CD8-positive, alpha-beta memory T cell (primary cell): ENCODE measurements around the gene OTOGL. TPM values are rescaled to one million over a fixed set of nuclear protein-coding genes. Genes with fewer than 3 reads are reported as not detected.
A peak's percentile ranks its signal among the peaks of the same experiment; 100 is the strongest.

Experiments used
- CTCF ChIA-PET: fragments of 350-600 bp; sonication (Branson Sonifier 250); formaldehyde crosslinking; loops from one replicate; lab custom pipeline; 2021; ENCODE audit warnings: antibody characterized with exemption; lab: Charles Lee
- POLR2A ChIA-PET: fragments of 350-600 bp; sonication (Branson Sonifier 250); formaldehyde crosslinking; loops from one replicate; lab custom pipeline; 2021; ENCODE audit warnings: antibody characterized with exemption; lab: Charles Lee
- DNase-seq, 5 donors: peaks; one replicate each; pipeline versions ENCODE4 v3.0.0 to v3.0.0-alpha.2; 2020 to 2022; ENCODE audit warnings: mixed read lengths in 1 of 5
- H3K27ac ChIP-seq: one replicate; pipeline ENCODE4 v1.7.0; 2013; ENCODE audit warnings: low read depth, mild to moderate bottlenecking, low read length, moderate library complexity
- H3K27me3 ChIP-seq: 2 replicates; pipeline ENCODE4 v1.7.0; 2013; ENCODE audit warnings: low read length, mild to moderate bottlenecking; ENCODE audit not compliant: insufficient read depth, poor library complexity, severe bottlenecking
- H3K36me3 ChIP-seq: 2 replicates; pipeline ENCODE4 v1.7.0; 2013; ENCODE audit warnings: mild to moderate bottlenecking, low read length, moderate library complexity; ENCODE audit not compliant: insufficient read depth
- H3K4me1 ChIP-seq: 2 replicates; pipeline ENCODE4 v1.7.0; 2013; ENCODE audit warnings: mild to moderate bottlenecking, low read length, moderate library complexity; ENCODE audit not compliant: insufficient read depth
- H3K4me3 ChIP-seq: 2 replicates; pipeline ENCODE4 v1.7.0; 2013; ENCODE audit warnings: mild to moderate bottlenecking, low read length
- H3K9me3 ChIP-seq: 2 replicates; pipeline ENCODE4 v1.7.0; 2013; ENCODE audit warnings: mild to moderate bottlenecking, low read length
- H3K27ac Mint-ChIP-seq, 8 donors: one replicate each; pipeline ENCODE4 v1.8.0; 2020 to 2021; ENCODE audit warnings: mixed read lengths in 8 of 8, mild to moderate bottlenecking in 6 of 8, inconsistent platforms in 3 of 8, moderate library complexity in 3 of 8
- H3K27me3 Mint-ChIP-seq, 2 donors: one replicate each; pipeline ENCODE4 v1.8.0; 2020 to 2021; ENCODE audit warnings: mixed read lengths in 2 of 2, mild to moderate bottlenecking in 1 of 2, moderate library complexity in 1 of 2
- H3K36me3 Mint-ChIP-seq, 3 donors: one replicate each; pipeline ENCODE4 v1.8.0; 2020 to 2021; ENCODE audit warnings: mixed read lengths in 3 of 3, inconsistent platforms in 1 of 3, mild to moderate bottlenecking in 1 of 3
- H3K4me1 Mint-ChIP-seq, 3 donors: one replicate each; pipeline ENCODE4 v1.8.0; 2020 to 2021; ENCODE audit warnings: mixed read lengths in 3 of 3, inconsistent platforms in 1 of 3, mild to moderate bottlenecking in 1 of 3
- H3K4me3 Mint-ChIP-seq, 7 donors: one replicate each; pipeline ENCODE4 v1.8.0; 2020 to 2021; ENCODE audit warnings: mixed read lengths in 7 of 7, mild to moderate bottlenecking in 6 of 7, moderate library complexity in 4 of 7, inconsistent platforms in 2 of 7
- H3K9me3 Mint-ChIP-seq, 5 donors: one replicate each; pipeline ENCODE4 v1.8.0; 2020 to 2022; ENCODE audit warnings: mixed read lengths in 5 of 5, mild to moderate bottlenecking in 3 of 5, moderate library complexity in 2 of 5, inconsistent platforms in 1 of 5
- polyA plus RNA-seq: library from polyadenylated mRNA; unstranded; fragments of 300-500 nt; fragmentation: Illumina TruSeq; gene quantifications from one replicate; pipeline ENCODE4 v1.2.3, GENCODE V29; 2021
- total RNA-seq, 2 experiments: library from RNA; stranded (reverse); gene quantifications; one replicate each; pipeline ENCODE4 v1.2.3, GENCODE V29; 2021

Gene OTOGL
- total and polyA plus RNA-seq, 3 experiments from 2014 or later = not detected

DNA sequence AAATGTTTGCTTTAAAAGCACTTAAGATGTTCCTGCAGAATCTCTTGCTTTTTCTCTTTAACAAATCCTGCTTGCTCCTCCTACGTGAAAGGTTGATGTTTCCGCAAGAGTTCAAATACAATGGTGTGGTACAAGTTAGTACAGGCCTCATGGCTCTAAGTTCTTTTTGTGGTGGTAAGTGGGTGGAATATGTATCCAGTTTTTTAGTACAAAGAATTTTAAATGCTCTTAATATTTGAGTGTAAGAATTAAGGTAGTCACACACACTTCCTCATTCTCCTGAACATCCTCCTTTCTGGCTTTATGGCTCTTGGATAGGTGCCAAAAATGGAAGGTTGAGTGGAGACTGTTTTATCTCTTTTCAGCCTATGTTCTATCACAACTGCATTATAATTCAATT is 1.8 kb downstream of the OTOGL start:
- no peak for DNase-seq
- H3K4me1 Mint-ChIP-seq = no peaks in the 10 kb centered on the region
- Histone ChIP-seq H3K27ac (no peak overlapping the region), H3K9me3 (no peaks in the 10 kb centered on the region), H3K36me3 (no peaks in the 10 kb centered on the region), H3K4me1 (no peaks in the 10 kb centered on the region), H3K4me3 (no peak overlapping the region), H3K27me3 (no peaks in the 10 kb centered on the region)
- H3K27me3 Mint-ChIP-seq = no peaks in the 10 kb centered on the region
- no peaks in the 10 kb centered on the region for H3K9me3 Mint-ChIP-seq
- ChIA-PET CTCF (no interaction called here), POLR2A (no interaction called here)
- no peak overlapping the region for H3K4me3 Mint-ChIP-seq
- H3K36me3 Mint-ChIP-seq = no peaks in the 10 kb centered on the region
- H3K27ac Mint-ChIP-seq = no peak overlapping the region

DNA sequence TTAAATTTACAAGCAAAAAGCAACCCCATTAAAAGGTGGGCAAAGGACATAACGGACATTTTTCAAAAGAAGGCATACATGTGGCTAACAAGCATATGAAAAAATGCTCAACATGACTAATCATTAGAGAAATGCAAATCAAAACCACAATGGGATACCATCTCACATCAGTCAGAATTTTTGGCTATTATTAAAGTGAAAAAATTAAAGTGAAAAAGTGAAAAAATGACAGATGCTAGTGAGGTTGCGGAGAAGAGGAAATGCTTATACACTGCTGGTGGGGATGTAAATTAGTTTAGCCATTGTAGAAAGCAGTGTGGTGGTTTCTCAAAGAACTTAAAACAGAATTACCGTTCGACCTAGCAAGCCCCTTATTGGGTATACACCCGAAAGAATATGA is 7.9 kb downstream of the OTOGL start:
- H3K4me3 Mint-ChIP-seq = no peak overlapping the region
- Histone ChIP-seq H3K9me3 (no peaks in the 10 kb centered on the region), H3K36me3 (no peaks in the 10 kb centered on the region), H3K4me3 (no peak overlapping the region), H3K27me3 (no peaks in the 10 kb centered on the region), H3K4me1 (no peaks in the 10 kb centered on the region), H3K27ac (no peak overlapping the region)
- H3K9me3 Mint-ChIP-seq = no peaks in the 10 kb centered on the region
- H3K27me3 Mint-ChIP-seq = no peaks in the 10 kb centered on the region
- ChIA-PET CTCF (no interaction called here), POLR2A (no interaction called here)
- no peak for DNase-seq
- H3K27ac Mint-ChIP-seq = no peak overlapping the region
- H3K4me1 Mint-ChIP-seq = no peaks in the 10 kb centered on the region
- H3K36me3 Mint-ChIP-seq = peaks cover 0 to 8% (median 0%) of the 10 kb centered on the region in 3 donors

DNA sequence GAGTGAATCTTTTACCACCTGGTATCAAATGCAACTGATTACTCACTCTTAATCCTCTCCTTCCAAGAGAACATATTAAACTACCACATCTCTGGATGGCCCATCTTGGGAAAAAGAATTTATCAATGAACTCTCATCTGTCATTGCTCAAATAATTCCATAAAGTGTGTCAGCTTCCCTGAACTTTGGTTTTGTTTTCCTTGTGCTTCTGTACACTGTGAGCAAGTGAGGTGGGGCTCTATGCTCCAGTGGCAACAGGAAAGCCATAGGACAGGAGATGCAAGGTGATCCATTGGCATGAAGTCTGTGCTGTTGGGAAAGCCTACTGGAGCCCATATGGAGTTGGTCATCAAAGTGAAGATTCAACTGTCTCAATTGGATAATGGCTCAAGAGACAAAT is 17.4 kb downstream of the OTOGL start:
- H3K27ac Mint-ChIP-seq = no peak overlapping the region
- peaks cover 0 to 16% (median 6%) of the 10 kb centered on the region in 5 donors for H3K9me3 Mint-ChIP-seq
- no peaks in the 10 kb centered on the region for H3K4me1 Mint-ChIP-seq
- no peaks in the 10 kb centered on the region for H3K27me3 ChIP-seq
- peaks cover 4 to 17% of the 10 kb centered on the region in 2 donors for H3K27me3 Mint-ChIP-seq
- no peak overlapping the region for H3K4me3 ChIP-seq
- ChIA-PET POLR2A (no interaction called here), CTCF (no interaction called here)
- peaks cover 0 to 26% (median 0%) of the 10 kb centered on the region in 3 donors for H3K36me3 Mint-ChIP-seq
- H3K4me3 Mint-ChIP-seq = no peak overlapping the region
- H3K4me1 ChIP-seq = no peaks in the 10 kb centered on the region
- DNase-seq = no peak
- no peaks in the 10 kb centered on the region for H3K9me3 ChIP-seq
- no peak overlapping the region for H3K27ac ChIP-seq
- H3K36me3 ChIP-seq = no peaks in the 10 kb centered on the region

DNA sequence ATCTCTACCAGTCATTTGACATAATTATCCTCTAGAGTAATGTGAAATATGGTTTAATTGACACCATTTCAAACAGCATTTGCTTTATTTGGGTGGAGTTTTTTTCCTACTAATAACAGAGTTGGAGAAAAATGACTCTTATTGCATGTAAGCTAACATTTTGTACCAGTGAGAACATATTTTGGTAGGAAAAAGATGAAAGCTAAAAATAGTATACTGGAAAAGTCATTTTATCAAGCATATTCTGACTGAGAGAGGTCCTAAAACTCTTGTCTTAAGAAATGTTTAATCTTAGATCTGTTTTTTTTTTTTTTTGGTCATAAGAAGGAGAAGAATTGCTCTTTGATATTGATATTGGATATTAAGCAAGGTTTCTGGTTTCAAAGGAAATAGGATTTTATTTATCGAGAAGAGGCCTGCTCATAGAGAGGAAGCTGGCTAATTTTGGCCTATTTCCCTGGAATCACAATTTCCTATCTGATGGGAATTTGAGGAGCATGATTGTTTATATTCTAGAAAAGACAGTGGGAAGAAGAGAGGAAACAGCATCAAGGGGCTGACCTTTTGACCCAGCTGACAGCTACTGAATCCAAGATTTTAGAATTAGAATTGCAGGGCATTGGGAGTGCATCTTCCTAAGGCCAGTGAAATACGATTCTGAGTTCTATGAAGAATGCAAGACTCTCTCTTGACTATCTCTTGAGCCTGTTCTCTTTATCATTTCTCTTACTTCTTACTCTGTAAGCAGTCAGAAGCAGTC is 19.4 kb downstream of the OTOGL start:
- Histone ChIP-seq H3K9me3 (no peaks in the 10 kb centered on the region), H3K36me3 (no peaks in the 10 kb centered on the region), H3K27me3 (no peaks in the 10 kb centered on the region), H3K27ac (no peak overlapping the region), H3K4me3 (no peak overlapping the region), H3K4me1 (no peaks in the 10 kb centered on the region)
- Mint-ChIP-seq H3K4me1 (no peaks in the 10 kb centered on the region), H3K4me3 (no peak overlapping the region), H3K27ac (no peak overlapping the region), H3K27me3 (peaks cover 4 to 17% of the 10 kb centered on the region in 2 donors), H3K36me3 (peaks cover 0 to 7% (median 0%) of the 10 kb centered on the region in 3 donors), H3K9me3 (peaks cover 0 to 9% (median 4%) of the 10 kb centered on the region in 5 donors)
- no peak for DNase-seq
- CTCF ChIA-PET = no interaction called here
- POLR2A ChIA-PET = no interaction called here

DNA sequence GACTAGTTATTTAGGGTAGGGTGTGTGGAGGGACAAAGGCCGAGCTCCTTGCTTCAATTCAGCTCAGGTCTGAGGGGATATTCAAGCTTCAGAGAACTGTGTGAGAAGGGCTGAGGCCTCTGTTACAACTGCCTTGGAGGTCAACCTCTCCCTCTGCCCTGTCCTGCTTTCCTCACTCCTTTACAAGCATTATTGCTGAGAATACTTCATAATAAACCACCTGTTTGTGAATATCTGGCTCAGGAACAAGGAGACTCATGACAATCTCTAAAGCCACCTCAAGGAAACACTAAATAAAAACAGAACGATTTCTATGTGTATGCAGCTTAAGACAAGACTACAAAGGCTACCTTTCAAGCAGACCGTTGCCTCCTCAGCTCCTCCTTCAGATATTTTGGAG is 21.7 kb downstream of the OTOGL start:
- Mint-ChIP-seq H3K4me1 (no peaks in the 10 kb centered on the region), H3K4me3 (no peak overlapping the region), H3K36me3 (no peaks in the 10 kb centered on the region), H3K27ac (no peak overlapping the region), H3K27me3 (peaks cover 4 to 10% of the 10 kb centered on the region in 2 donors), H3K9me3 (peaks cover 0 to 4% (median 1%) of the 10 kb centered on the region in 5 donors)
- Histone ChIP-seq H3K9me3 (no peaks in the 10 kb centered on the region), H3K36me3 (no peaks in the 10 kb centered on the region), H3K27me3 (no peaks in the 10 kb centered on the region), H3K4me1 (no peaks in the 10 kb centered on the region), H3K4me3 (no peak overlapping the region), H3K27ac (no peak overlapping the region)
- CTCF ChIA-PET = no interaction called here
- POLR2A ChIA-PET = no interaction called here
- no peak for DNase-seq

DNA sequence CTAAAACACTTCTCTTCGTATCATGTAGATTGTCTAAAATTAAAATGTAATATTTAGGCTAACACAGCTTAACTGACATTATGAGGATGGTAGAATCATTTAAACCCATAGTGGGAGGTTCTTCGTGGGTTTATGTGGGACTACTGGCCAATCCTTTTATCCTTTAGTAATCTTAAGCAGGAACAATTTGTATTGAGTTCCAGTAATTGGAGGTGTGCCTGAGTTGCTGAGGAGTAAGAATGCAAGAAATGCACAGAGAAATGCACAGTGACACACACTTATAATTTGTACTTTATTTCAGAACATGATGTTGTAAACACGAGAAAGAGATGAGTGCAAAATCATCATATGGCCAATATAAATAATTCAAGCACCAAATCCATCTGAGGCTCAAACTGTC is 22.3 kb downstream of the OTOGL start:
- CTCF ChIA-PET = no interaction called here

DNA sequence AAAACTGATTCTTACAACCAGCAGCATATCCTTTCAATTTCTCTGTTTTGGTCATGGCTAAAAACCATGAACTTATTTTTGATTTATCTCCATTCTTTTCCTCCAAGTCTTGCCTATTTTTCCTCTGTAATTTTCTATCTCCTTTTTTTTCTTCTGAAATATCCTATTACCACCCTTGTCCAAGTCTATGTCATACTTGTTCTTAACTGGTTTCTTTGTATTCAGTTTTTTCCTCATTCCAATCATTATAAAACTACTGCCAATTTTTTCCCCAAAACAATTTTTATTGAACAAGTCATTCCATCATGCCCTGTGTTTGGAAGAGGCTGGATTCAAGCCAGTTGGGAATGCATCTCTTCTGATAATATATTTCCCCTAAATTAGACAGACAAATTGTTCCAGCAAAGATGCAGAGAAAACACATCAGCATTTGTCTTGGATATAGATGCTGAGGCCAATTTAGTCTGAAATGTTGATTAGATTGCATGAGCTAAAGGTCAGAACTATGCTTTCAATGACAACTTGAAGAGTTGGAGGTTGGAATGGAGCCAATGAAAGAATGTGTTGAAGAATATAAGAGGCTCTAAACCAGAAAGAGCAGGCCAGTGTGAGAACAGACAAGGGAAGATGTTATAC is 30.7 kb downstream of the OTOGL start:
- Mint-ChIP-seq H3K4me1 (no peaks in the 10 kb centered on the region), H3K27me3 (peaks cover 0 to 9% of the 10 kb centered on the region in 2 donors), H3K9me3 (peaks cover 0 to 5% (median 3%) of the 10 kb centered on the region in 5 donors), H3K4me3 (no peak overlapping the region), H3K27ac (peak overlapping the region in 1 of 8 donors; percentile 38), H3K36me3 (peaks cover 0 to 4% (median 2%) of the 10 kb centered on the region in 3 donors)
- no peaks in the 10 kb centered on the region for H3K36me3 ChIP-seq
- no peaks in the 10 kb centered on the region for H3K4me1 ChIP-seq
- no peaks in the 10 kb centered on the region for H3K27me3 ChIP-seq
- CTCF ChIA-PET = no interaction called here
- no peak for DNase-seq
- no peaks in the 10 kb centered on the region for H3K9me3 ChIP-seq
- no peak overlapping the region for H3K27ac ChIP-seq
- POLR2A ChIA-PET = no interaction called here
- no peak overlapping the region for H3K4me3 ChIP-seq

More for the DNA sequence above, 22.3 kb downstream of the OTOGL start:
- no peaks in the 10 kb centered on the region for H3K36me3 ChIP-seq
- no peaks in the 10 kb centered on the region for H3K4me1 Mint-ChIP-seq
- H3K9me3 ChIP-seq = no peaks in the 10 kb centered on the region
- no peaks in the 10 kb centered on the region for H3K36me3 Mint-ChIP-seq
- H3K9me3 Mint-ChIP-seq = peaks cover 0 to 4% (median 2%) of the 10 kb centered on the region in 5 donors
- DNase-seq = no peak
- POLR2A ChIA-PET = no interaction called here
- no peak overlapping the region for H3K27ac ChIP-seq
- H3K4me3 ChIP-seq = no peak overlapping the region
- H3K27me3 ChIP-seq = no peaks in the 10 kb centered on the region
- H3K27me3 Mint-ChIP-seq = peaks cover 4 to 10% of the 10 kb centered on the region in 2 donors
- H3K27ac Mint-ChIP-seq = no peak overlapping the region
- no peaks in the 10 kb centered on the region for H3K4me1 ChIP-seq
- H3K4me3 Mint-ChIP-seq = no peak overlapping the region

DNA sequence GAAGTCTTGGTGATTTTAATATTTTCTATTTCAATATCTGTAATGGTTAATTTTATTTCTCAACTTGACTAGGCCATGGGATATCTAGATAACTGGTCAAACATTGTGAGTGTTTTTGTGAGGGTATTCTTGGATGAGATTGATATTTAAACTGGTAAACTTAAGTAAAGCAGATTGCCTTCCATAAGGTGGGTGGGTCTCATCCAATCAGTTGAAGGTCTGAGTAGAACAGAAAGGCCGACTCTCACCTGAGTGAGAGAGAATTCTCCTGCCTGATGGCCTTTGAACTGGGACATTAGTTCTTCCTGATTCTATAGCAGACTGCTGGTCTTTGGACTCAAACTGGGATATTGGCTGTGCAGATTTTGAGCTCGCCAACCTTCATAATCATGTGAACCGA is 36.3 kb downstream of the OTOGL start:
- H3K27me3 ChIP-seq = no peaks in the 10 kb centered on the region
- no peaks in the 10 kb centered on the region for H3K9me3 ChIP-seq
- no peaks in the 10 kb centered on the region for H3K36me3 ChIP-seq
- peaks cover 0 to 19% of the 10 kb centered on the region in 2 donors for H3K27me3 Mint-ChIP-seq
- H3K27ac ChIP-seq = no peak overlapping the region
- H3K4me3 ChIP-seq = no peak overlapping the region
- no peaks in the 10 kb centered on the region for H3K4me1 ChIP-seq
- ChIA-PET POLR2A (no interaction called here), CTCF (no interaction called here)
- H3K36me3 Mint-ChIP-seq = peaks cover 0 to 2% (median 0%) of the 10 kb centered on the region in 3 donors
- no peak overlapping the region for H3K4me3 Mint-ChIP-seq
- no peaks in the 10 kb centered on the region for H3K9me3 Mint-ChIP-seq
- no peak overlapping the region for H3K27ac Mint-ChIP-seq
- no peaks in the 10 kb centered on the region for H3K4me1 Mint-ChIP-seq
- DNase-seq = no peak
